ENCODE data around the gene LHX8.
"Not testable (repeated sequence)": the region's sequence is repeated elsewhere in the genome, so short reads cannot be mapped to it uniquely, and the experiment has no call there.

LHX8 gene

GRCh38 chr1:75132812-75133619 lies 1.2 kb upstream of the LHX8 start:
- DNase-seq (ENCODE audit: low spot score) = no peak

- no peak for DNase-seq (ENCODE audit: low spot score)
Measured at GRCh38 chr1:75134647-75135572, 722 bp downstream of the LHX8 start.

GRCh38 chr1:75135573-75136194 lies 1.5 kb downstream of the LHX8 start:
- no peak for DNase-seq (ENCODE audit: low spot score)

- no peak for DNase-seq (ENCODE audit: low spot score)
Measured at GRCh38 chr1:75136195-75136815, 2.1 kb downstream of the LHX8 start.

GRCh38 chr1:75136921-75137641 lies 2.9 kb downstream of the LHX8 start:
- no peak for DNase-seq (ENCODE audit: low spot score)

- no peak for DNase-seq (ENCODE audit: low spot score)
Measured at GRCh38 chr1:75152092-75152491, 17.9 kb downstream of the LHX8 start.

- no peak for DNase-seq (ENCODE audit: low spot score)
Measured at GRCh38 chr1:75159154-75159553, 25.0 kb downstream of the LHX8 start.

GRCh38 chr1:75165264-75165663 lies 31.1 kb downstream of the LHX8 start:
- DNase-seq (ENCODE audit: low spot score) = no peak

GRCh38 chr1:75166821-75167220 lies 32.6 kb downstream of the LHX8 start:
- no peak for DNase-seq (ENCODE audit: low spot score)

- DNase-seq (ENCODE audit: low spot score) = no peak
Measured at GRCh38 chr1:75170011-75170410, 35.8 kb downstream of the LHX8 start.

- DNase-seq (ENCODE audit: low spot score) = no peak
Measured at GRCh38 chr1:75170981-75171380, 36.8 kb downstream of the LHX8 start.

- no peak for DNase-seq (ENCODE audit: low spot score)
Measured at GRCh38 chr1:75171876-75172275, 37.7 kb downstream of the LHX8 start.

GRCh38 chr1:75172556-75172955 lies 38.4 kb downstream of the LHX8 start:
- peak; percentile 23 for DNase-seq (ENCODE audit: low spot score)

- DNase-seq (ENCODE audit: low spot score) = no peak
Measured at GRCh38 chr1:75174031-75174760, 40.0 kb downstream of the LHX8 start.

GRCh38 chr1:75181214-75181955 lies 47.2 kb downstream of the LHX8 start:
- DNase-seq (ENCODE audit: low spot score) = not testable (repeated sequence)

- DNase-seq (ENCODE audit: low spot score) = no peak
Measured at GRCh38 chr1:75188892-75189291, 54.7 kb downstream of the LHX8 start.

- DNase-seq (ENCODE audit: low spot score) = no peak
Measured at GRCh38 chr1:75198163-75198562, 64.0 kb downstream of the LHX8 start.

- no peak for DNase-seq (ENCODE audit: low spot score)
Measured at GRCh38 chr1:75198761-75199160, 64.6 kb downstream of the LHX8 start.

- DNase-seq (ENCODE audit: low spot score) = no peak
Measured at GRCh38 chr1:75202751-75203150, 68.6 kb downstream of the LHX8 start.
